Tongue (tissue), 2 donors: ENCODE results near the gene GH2. TPM values are rescaled to one million over a fixed set of nuclear protein-coding genes. Genes with fewer than 3 reads are reported as not detected.
"Not testable (repeated sequence)": the region's sequence is repeated elsewhere in the genome, so short reads cannot be mapped to it uniquely, and the experiment has no call there.

Experiments used
- DNase-seq: peaks from one replicate; pipeline ENCODE4 v3.0.0-alpha.2; 2015
- total RNA-seq: library from RNA; depleted of rRNA; stranded (reverse); fragments of >200 nt; gene quantifications from one replicate; pipeline ENCODE4 v1.2.3, GENCODE V29; 2014

The GH2 gene
- total RNA-seq, 1 donor from 2014 or later, result not detected

- DNase-seq, result no peak
These were observed 29.4 kb upstream of the GH2 start, which contains the start of gene CSHL1 for GRCh38 chr17:63911041-63911635. Gene CSHL1, minus strand, starts transcription at chr17:63911258. Its CDS starts 62 bp downstream, at chr17:63911196.

GRCh38 chr17:63910096-63910495 lies 28.4 kb upstream of the GH2 start:
- DNase-seq, result no peak

- DNase-seq, result not testable (repeated sequence)
These were observed 27.8 kb upstream of the GH2 start for GRCh38 chr17:63909586-63909985.

GRCh38 chr17:63907161-63907778 lies 25.5 kb upstream of the GH2 start:
- DNase-seq, result not testable (repeated sequence)

GRCh38 chr17:63904796-63905195 lies 23.1 kb upstream of the GH2 start:
- not testable (repeated sequence) for DNase-seq

GRCh38 chr17:63903787-63904201 lies 22.1 kb upstream of the GH2 start:
- DNase-seq, result not testable (repeated sequence)

- DNase-seq, result peak; percentile 10
These were observed 20.2 kb upstream of the GH2 start for GRCh38 chr17:63901971-63902370.

- DNase-seq, result not testable (repeated sequence)
These were observed 17.4 kb upstream of the GH2 start for GRCh38 chr17:63898899-63899798.

- DNase-seq, result not testable (repeated sequence)
These were observed 15.0 kb upstream of the GH2 start, which contains the start of gene CSH1 for GRCh38 chr17:63896524-63897354. Gene CSH1, minus strand, starts transcription at chr17:63896574. Its CDS starts 63 bp downstream, at chr17:63896511.

- not testable (repeated sequence) for DNase-seq
These were observed 13.1 kb upstream of the GH2 start for GRCh38 chr17:63894821-63895220.

- DNase-seq, result not testable (repeated sequence)
These were observed 12.3 kb upstream of the GH2 start for GRCh38 chr17:63894021-63894420.

- DNase-seq, result not testable (repeated sequence)
These were observed 10.7 kb upstream of the GH2 start for GRCh38 chr17:63892316-63893037.

GRCh38 chr17:63889026-63889848 lies 7.5 kb upstream of the GH2 start:
- DNase-seq, result peak; percentile 57

- DNase-seq, result not testable (repeated sequence)
These were observed 3.4 kb upstream of the GH2 start for GRCh38 chr17:63885119-63885518.

- not testable (repeated sequence) for DNase-seq
These were observed 932 bp upstream of the GH2 start for GRCh38 chr17:63882626-63883126.

- DNase-seq, result not testable (repeated sequence)
These were observed 407 bp downstream of the GH2 start for GRCh38 chr17:63881337-63881736.

- DNase-seq, result no peak
These were observed 1.0 kb downstream of the GH2 start for GRCh38 chr17:63880706-63881105.

- DNase-seq, result not testable (repeated sequence)
These were observed 3.3 kb downstream of the GH2 start for GRCh38 chr17:63878413-63878812.

GRCh38 chr17:63874693-63875092 lies 7.1 kb downstream of the GH2 start:
- not testable (repeated sequence) for DNase-seq
